Measurements from ENCODE around the gene SPATS2L.
A peak's percentile ranks its signal among the peaks of the same experiment; 100 is the strongest.

The SPATS2L gene

DNA sequence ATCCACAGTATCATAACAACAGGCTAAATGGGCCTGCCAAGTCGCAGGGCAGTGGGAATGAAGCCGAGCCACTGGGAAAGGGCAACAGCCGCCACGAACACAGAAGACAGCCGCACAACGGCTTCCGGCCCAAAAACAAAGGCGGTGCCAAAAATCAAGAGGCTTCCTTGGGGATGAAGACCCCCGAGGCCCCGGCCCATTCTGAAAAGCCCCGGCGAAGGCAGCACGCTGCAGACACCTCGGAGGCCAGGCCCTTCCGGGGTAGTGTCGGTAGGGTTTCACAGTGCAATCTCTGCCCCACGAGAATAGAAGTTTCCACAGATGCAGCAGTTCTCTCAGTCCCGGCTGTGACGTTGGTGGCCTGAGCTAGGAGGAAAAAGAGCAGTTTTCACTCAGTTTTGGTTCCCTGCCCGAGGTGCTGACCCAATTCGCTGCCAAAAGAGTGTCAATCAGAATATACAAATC, 171.2 kb downstream of the SPATS2L start:
- FAIRE-seq = no peak

- no peak for FAIRE-seq
These were observed 173.3 kb downstream of the SPATS2L start for GRCh38 chr2:200479692-200480265.

DNA sequence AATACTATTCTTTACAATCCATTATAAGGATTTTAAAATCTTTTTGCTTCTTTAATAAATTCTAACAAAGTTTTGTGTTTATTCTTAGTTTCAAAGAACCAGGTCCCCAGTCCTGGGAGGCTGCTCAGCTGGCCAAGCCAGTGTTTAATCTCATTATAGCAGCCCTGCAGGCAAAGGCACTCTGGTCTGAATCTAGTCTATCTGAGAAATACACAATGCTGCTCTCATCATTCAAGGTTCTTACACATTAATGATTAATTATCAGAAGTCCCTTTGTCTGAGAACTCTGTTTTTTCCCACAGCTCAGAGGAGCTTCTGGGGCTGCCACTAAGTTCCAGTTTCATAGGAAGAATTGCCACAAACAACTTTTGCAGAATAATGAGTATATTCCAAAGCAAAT, 175.7 kb downstream of the SPATS2L start:
- FAIRE-seq = no peak

DNA sequence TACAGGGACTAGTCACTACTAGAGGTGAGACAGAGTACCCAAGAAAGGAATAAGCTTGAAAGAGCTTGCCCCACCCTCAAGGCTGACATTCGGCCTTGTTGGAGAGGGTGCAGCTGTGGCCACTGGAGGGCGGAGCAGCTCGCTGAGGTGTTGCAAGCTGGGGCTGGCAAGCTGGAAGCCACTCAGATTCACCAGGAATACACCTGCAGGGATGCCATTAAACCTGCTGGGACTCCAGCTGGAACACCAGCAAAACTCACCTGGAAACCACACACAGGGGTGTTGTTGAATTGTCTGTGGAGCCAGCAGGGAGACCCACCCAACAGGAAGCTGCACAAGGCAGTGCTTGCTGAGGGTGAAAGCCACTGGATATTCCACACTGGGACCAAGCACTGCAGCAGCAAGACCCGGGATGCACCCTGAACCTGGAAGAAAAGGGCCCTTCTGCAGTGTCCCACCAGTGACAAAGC, 177.3 kb downstream of the SPATS2L start:
- no peak for FAIRE-seq

- no peak for FAIRE-seq
These were observed 178.4 kb downstream of the SPATS2L start for GRCh38 chr2:200484934-200485333.

DNA sequence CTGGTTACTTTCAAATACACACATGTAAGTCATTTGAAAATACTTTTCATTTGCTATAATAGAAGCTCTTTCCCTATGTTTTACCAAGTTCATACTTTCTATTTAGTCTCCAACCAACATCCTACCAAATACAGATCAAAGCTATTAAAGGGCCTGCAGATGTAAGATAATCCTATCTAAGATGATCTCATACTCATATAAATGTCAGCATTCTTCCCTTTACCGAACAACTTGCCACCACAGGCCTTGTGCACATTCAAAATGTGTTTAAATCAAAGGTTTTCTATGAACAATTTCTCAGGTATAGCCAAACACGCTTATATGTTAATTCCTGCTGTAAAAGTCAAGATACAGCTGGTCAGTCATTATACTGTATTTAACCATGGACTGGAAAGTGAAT, 180.0 kb downstream of the SPATS2L start:
- no peak for FAIRE-seq

DNA sequence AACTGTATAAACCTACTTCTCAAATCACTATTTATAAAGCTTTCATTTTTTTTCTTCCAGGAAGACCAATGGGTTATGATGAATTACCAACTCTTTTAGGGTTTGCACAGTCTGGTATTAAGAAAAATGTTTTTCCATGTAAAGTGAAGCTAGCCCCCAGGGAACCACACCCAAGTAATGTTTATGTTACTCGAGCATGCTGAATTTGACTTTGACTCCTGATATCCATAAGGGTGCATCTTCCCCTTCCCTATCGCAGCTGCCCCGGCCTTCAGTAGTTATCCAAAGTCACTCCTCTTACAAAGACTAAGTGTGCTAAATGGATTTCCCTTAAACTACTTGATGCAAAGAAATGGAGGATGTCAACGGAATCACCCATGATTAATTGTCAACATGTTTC, 181.7 kb downstream of the SPATS2L start:
- FAIRE-seq = no peak

DNA sequence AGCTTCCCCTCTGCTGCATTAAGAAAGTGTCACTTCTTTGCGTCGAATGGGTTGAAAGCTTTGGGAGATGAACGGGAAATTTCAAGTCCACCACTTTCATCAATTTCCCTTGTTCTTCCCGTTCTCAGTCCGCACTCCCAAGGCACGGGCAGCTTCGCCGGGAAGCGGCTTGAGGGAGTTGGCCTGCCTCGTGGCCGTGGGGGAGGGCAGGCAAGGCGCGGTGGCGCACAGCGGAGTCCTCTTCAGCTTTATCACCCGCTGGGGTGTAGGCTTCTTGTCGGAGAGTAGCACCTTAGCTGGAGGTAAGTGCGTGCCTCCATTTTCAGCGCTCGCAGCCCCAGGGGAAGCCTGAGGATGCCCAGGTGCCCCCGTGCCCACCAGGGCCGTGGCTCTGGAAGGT, 183.5 kb downstream of the SPATS2L start:
- FAIRE-seq = no peak

- no peak for FAIRE-seq
These were observed 186.2 kb downstream of the SPATS2L start for GRCh38 chr2:200492656-200493055.

GRCh38 chr2:200494048-200494447, 187.6 kb downstream of the SPATS2L start:
- no peak for FAIRE-seq

GRCh38 chr2:200496696-200497095, 190.2 kb downstream of the SPATS2L start:
- no peak for FAIRE-seq

DNA sequence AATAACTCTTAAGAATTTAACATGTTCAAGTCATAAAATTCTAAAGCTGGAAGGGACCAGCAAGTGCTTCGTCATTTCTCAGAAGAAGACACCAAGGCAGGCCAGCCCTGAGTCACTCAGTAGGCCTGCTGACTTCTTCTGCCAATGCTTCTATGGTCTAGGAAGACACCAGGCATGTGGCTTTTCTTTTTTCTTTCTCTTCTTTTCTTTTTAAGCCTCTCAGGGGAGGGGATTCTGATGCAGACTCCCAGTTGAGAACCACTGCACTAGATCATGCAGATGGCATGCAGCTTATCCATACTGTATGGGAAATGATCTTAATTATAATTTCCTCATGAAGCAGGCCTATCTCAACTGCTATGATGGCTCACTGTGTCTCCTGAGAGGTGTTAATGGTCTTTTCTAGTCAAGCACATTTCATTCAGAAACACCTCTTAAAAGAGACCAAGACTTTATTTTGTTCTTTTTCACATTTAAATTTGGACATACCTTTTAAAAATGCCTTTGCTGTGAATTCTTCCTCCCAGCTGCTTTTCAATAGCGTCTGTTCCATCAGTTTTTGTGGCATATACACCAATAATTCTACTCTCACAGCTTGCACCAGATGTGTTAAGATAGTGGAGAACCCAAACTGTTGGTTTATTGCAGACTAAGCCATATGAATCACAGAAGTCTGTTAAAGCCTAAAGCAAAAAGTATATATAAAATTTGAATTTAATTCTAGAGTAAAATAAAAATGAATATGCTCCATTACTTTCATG, 192.1 kb downstream of the SPATS2L start:
- FAIRE-seq = no peak

DNA sequence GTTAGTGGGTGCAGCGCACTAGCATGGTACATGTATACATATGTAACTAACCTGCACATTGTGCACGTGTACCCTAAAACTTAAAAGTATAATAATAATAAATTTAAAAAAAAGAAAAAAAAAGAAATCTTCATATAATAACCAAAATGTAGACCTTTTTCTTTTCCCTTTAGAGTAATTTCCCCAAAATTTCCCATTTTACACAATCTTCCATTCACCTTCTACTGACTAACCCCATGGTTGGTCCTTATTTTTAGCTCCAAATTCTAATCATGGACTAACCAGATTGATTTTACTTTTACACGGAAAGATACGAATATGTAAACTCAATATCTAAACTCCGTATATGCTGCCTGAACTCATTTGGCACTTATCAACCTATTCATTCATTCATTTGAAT, 195.7 kb downstream of the SPATS2L start:
- no peak for FAIRE-seq

GRCh38 chr2:200506679-200507078, 200.2 kb downstream of the SPATS2L start:
- FAIRE-seq = no peak

- no peak for FAIRE-seq
These were observed 200.7 kb downstream of the SPATS2L start for GRCh38 chr2:200507179-200507578.

GRCh38 chr2:200509235-200509611, 202.7 kb downstream of the SPATS2L start:
- FAIRE-seq = no peak

- no peak for FAIRE-seq
These were observed 203.3 kb downstream of the SPATS2L start, which contains the start of gene KCTD18 for GRCh38 chr2:200509612-200510433. KCTD18 (minus strand) TSS chr2:200510068; CDS start chr2:200507016, 3,052 bp downstream.

DNA sequence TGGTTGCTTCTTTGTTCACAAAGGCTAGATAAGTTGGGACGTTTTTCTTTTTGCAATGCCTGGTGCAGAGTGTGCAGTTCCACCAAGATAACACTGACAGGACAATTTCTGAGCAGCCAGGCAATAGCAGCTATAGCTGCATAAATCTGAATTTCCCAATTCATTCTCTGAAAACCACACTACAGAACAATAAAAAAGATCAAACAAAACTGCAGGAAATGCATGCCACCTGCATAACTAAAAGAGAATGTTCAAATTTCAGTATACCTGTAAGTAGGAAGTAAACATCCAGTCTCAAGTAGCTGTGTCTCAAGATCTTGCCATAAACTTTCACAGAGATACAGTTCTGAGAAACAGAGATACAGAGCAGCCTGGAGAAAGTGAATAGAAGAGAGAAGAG, 208.7 kb downstream of the SPATS2L start:
- no peak for FAIRE-seq

DNA sequence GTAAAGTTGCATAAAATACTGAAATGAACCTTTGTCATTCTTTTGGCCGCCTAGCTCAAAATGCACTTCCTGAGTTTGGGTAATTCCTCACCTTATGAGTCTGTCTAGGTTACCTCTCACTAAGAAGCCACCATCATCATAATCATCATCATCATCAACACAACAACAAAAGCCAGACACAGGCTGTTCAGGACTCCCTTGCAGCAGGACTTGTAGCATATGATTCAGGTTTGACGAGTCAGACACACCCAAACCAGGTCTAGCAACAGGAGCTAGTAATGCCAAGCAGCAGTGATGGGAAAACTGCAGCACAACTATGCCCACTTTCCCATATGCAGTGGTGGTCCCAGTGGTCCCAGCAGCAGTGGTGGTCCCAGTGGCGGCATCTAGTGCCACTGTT, 216.7 kb downstream of the SPATS2L start:
- no peak for FAIRE-seq

GRCh38 chr2:200523604-200524003, 217.1 kb downstream of the SPATS2L start:
- no peak for FAIRE-seq

GRCh38 chr2:200525066-200525465, 218.6 kb downstream of the SPATS2L start:
- peak; percentile 82 for FAIRE-seq

- no peak for FAIRE-seq
These were observed 219.0 kb downstream of the SPATS2L start for GRCh38 chr2:200525551-200525881.

DNA sequence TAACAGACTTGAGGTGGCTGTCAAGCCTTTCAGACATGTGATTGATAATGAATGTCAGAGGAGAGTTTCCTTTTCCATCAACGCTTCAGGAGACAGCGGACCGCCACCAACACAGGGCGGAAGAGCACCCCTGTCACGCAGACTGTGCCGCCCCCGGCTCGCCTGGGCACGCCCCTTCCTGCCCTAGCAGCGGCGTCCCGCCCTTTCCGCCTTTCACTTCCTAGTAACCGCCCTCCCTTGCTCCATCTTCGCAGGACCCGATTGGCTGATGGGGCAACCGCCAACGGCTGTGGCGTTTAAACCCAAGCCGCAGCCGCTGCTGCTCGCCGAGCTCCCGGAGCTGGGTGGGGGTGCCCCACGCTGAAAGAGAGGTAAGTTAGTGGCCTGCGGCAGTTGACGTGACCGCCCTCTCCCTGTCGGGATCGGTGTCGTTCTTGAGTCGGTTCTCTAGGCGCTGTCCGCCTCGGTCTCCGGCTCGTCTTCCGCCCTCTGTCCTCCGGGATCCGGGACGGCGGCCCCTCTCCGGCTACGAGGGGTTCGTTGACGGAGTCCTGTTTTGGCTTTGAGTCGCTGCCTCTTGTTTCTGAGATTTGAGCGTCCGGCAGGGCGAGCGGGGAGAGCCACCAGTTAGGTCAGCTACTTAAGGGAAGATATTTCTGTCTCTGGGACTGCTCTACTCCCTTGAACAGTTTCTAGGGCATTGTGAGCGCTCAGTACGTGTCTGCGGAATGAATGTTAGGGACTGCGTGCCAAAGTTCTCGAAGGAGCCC, 219.6 kb downstream of the SPATS2L start, which contains the start of gene SGO2:
SGO2 (plus strand) TSS at position 326 of the 770 bp plus-strand sequence. CDS start 6,769 bp downstream, outside the sequence.
- no peak for FAIRE-seq
